A673 (cell line): ENCODE results near the gene STIM1.

Experiments
- CTCF ChIP-seq: fragments of 300-800, 200-600 bp; sonication (generic); conservative IDR thresholded peaks from 2 replicates; pipeline ENCODE4 v1.5.1; 2017; ENCODE audit warnings: low read depth, mild to moderate bottlenecking, antibody characterized with exemption, low read length, moderate library complexity, mixed read lengths
- EZH2 ChIP-seq: fragments of 200-600 bp; sonication (generic); IDR thresholded peaks from 2 replicates; pipeline ENCODE4 v1.6.1; 2017; ENCODE audit warnings: borderline replicate concordance, low read depth, mild to moderate bottlenecking, mixed read lengths, antibody characterized with exemption, low read length; ENCODE audit not compliant: poor library complexity, severe bottlenecking

- TF ChIP-seq CTCF (no peak), EZH2 (no peak)
Measured at GRCh38 chr11:3926458-3927095, 71.1 kb downstream of the STIM1 start.
